T-cell (primary cell): ENCODE results near the gene SP5. TPM values are rescaled to one million over a fixed set of nuclear protein-coding genes. Genes with fewer than 3 reads are reported as not detected.

Experiments used
- ATAC-seq, 4 experiments: fragments of 200-7000 bp in 3 of 4; fragments of 150-1000 bp in 1 of 4; cut with Tn5 transposase; replicated peaks in 1 of 4; 1 replicate in 3 of 4; 2 replicates in 1 of 4; pipeline ENCODE4 v1.10.0; 2021; ENCODE audit warnings: moderate library complexity in 3 of 4, mild to moderate bottlenecking in 2 of 4, moderate number of reproducible peaks in 1 of 4
- CTCF ChIA-PET, 2 donors: fragments of 300-600 bp; sonication (Branson Sonifier 250); formaldehyde crosslinking; loops; one replicate each; lab custom pipeline; 2022; ENCODE audit warnings: antibody characterized with exemption in 2 of 2; lab: Charles Lee
- POLR2A ChIA-PET, 2 donors: fragments of 300-600 bp; sonication (Branson Sonifier 250); formaldehyde crosslinking; loops; one replicate each; lab custom pipeline; 2022; ENCODE audit warnings: antibody characterized with exemption in 2 of 2; lab: Charles Lee
- DNase-seq, 35 experiments: peaks; one replicate each; pipeline versions ENCODE4 v3.0.0 to v3.0.0-alpha.2; 2013 to 2023
- H3K27ac ChIP-seq: one replicate; pipeline ENCODE4 v1.5.1; 2013; ENCODE audit warnings: low read length
- H3K27me3 ChIP-seq, 2 experiments: replicated peaks in 1 of 2; 1 replicate in 1 of 2; 2 replicates in 1 of 2; pipeline versions ENCODE4 v1.6.1 to v1.7.0; 2013; ENCODE audit warnings: low read length in 1 of 2, mixed read lengths in 1 of 2; ENCODE audit not compliant: control insufficient read depth in 2 of 2, insufficient read depth in 2 of 2; ENCODE audit errors: extremely low read depth in 1 of 2
- H3K36me3 ChIP-seq, 2 donors: 1 replicate in 1 of 2; 2 replicates in 1 of 2; pipeline versions ENCODE4 v1.6.1 to v1.7.0; 2013; ENCODE audit warnings: low read length in 1 of 2; ENCODE audit not compliant: control insufficient read depth in 2 of 2, insufficient read depth in 1 of 2; ENCODE audit errors: extremely low read depth in 1 of 2
- H3K4me1 ChIP-seq, 2 experiments: 1 replicate in 1 of 2; 2 replicates in 1 of 2; pipeline versions ENCODE4 v1.6.1 to v1.7.0; 2013; ENCODE audit warnings: low read length in 2 of 2, mixed read lengths in 1 of 2; ENCODE audit not compliant: insufficient read depth in 2 of 2, control insufficient read depth in 1 of 2; ENCODE audit errors: extremely low read depth in 1 of 2
- H3K4me3 ChIP-seq, 2 donors: 1 replicate in 1 of 2; 2 replicates in 1 of 2; pipeline versions ENCODE4 v1.5.1 to v1.7.0; 2013; ENCODE audit warnings: mild to moderate bottlenecking in 2 of 2, low read length in 1 of 2, moderate library complexity in 1 of 2; ENCODE audit not compliant: control insufficient read depth in 1 of 2; ENCODE audit errors: extremely low read depth in 1 of 2
- H3K9me3 ChIP-seq: 2 replicates; pipeline ENCODE4 v1.7.0; 2013
- H3K27ac Mint-ChIP-seq, 2 donors: one replicate each; pipeline ENCODE4 v1.8.0; 2020 to 2021; ENCODE audit warnings: mild to moderate bottlenecking in 2 of 2, mixed read lengths in 2 of 2
- H3K27me3 Mint-ChIP-seq, 2 donors: one replicate each; pipeline ENCODE4 v1.8.0; 2021 to 2022; ENCODE audit warnings: mixed read lengths in 2 of 2
- H3K36me3 Mint-ChIP-seq: one replicate; pipeline ENCODE4 v1.8.0; 2021; ENCODE audit warnings: mixed read lengths
- H3K4me1 Mint-ChIP-seq, 3 donors: one replicate each; pipeline ENCODE4 v1.8.0; 2020 to 2022; ENCODE audit warnings: mixed read lengths in 3 of 3, mild to moderate bottlenecking in 1 of 3
- H3K4me3 Mint-ChIP-seq, 3 donors: one replicate each; pipeline ENCODE4 v1.8.0; 2020 to 2022; ENCODE audit warnings: mild to moderate bottlenecking in 3 of 3, mixed read lengths in 3 of 3, moderate library complexity in 3 of 3
- H3K9me3 Mint-ChIP-seq, 3 donors: one replicate each; pipeline ENCODE4 v1.8.0; 2020 to 2022; ENCODE audit warnings: mixed read lengths in 3 of 3
- WGBS: methylation state at CpG from one replicate; pipeline ENCODE4 v1.1.5; 2013; ENCODE audit warnings: missing lambda C conversion rate; ENCODE audit not compliant: insufficient coverage; 5-methylcytosine and 5-hydroxymethylcytosine counted together
- total RNA-seq, 35 experiments: library from RNA in 6 of 35; stranded (reverse) in 6 of 35; fragments of 120-200 nt in 1 of 35; gene quantifications; one replicate each; pipeline versions ENCODE4 v1.2.1 to v1.2.4 and lab custom pipeline; 2013 to 2026

SP5 gene
- total RNA-seq, 5 donors from 2014 or later (not counting 1 experiment from before 2014, with no cell fraction given), result not detected

GRCh38 chr2:170690640-170691039 is 24.5 kb upstream of the SP5 start:
- POLR2A ChIA-PET, result no interaction called here
- Mint-ChIP-seq H3K4me1 (no peaks in the 10 kb centered on the region), H3K27me3 (peaks cover 0 to 4% of the 10 kb centered on the region in 2 donors), H3K9me3 (no peaks in the 10 kb centered on the region), H3K36me3 (no peaks in the 10 kb centered on the region), H3K4me3 (no peak overlapping the region), H3K27ac (no peak overlapping the region)
- peaks cover 0 to 8% of the 10 kb centered on the region in 2 experiments for H3K27me3 ChIP-seq
- DNase-seq (no peak), ATAC-seq (no peak)
- H3K36me3 ChIP-seq, result no peaks in the 10 kb centered on the region
- WGBS, result 49% methylated on average over 2 of the region's 8 CpGs
- no peaks in the 10 kb centered on the region for H3K4me1 ChIP-seq
- CTCF ChIA-PET, result no interaction called here
- no peak overlapping the region for H3K4me3 ChIP-seq
- H3K27ac ChIP-seq, result no peak overlapping the region
- H3K9me3 ChIP-seq, result no peaks in the 10 kb centered on the region

GRCh38 chr2:170694316-170694715 is 20.8 kb upstream of the SP5 start:
- no peak overlapping the region for H3K27ac ChIP-seq
- no peak for ATAC-seq
- H3K4me1 ChIP-seq, result no peaks in the 10 kb centered on the region
- ChIA-PET POLR2A (no interaction called here), CTCF (interaction anchor here in 1 of 2 donors (0.7 kb wide), 1 partner anchor 32 kb away, joined by 3 read pairs; no protein-coding TSS in a partner anchor)
- Mint-ChIP-seq H3K4me1 (no peaks in the 10 kb centered on the region), H3K9me3 (no peaks in the 10 kb centered on the region), H3K27ac (no peak overlapping the region), H3K4me3 (no peak overlapping the region), H3K36me3 (no peaks in the 10 kb centered on the region), H3K27me3 (peaks cover 13 to 14% of the 10 kb centered on the region in 2 donors)
- no peaks in the 10 kb centered on the region for H3K36me3 ChIP-seq
- 69% methylated on average over 7 of the region's 11 CpGs for WGBS
- no peak overlapping the region for H3K4me3 ChIP-seq
- H3K27me3 ChIP-seq, result peaks cover 0 to 18% of the 10 kb centered on the region in 2 experiments
- H3K9me3 ChIP-seq, result no peaks in the 10 kb centered on the region
- no peak for DNase-seq

- H3K36me3 Mint-ChIP-seq, result no peaks in the 10 kb centered on the region
- no peak overlapping the region for H3K27ac ChIP-seq
- CTCF ChIA-PET, result interaction anchor here in 1 of 2 donors (0.6 kb wide), 1 partner anchor 31 kb away, joined by 4 read pairs; no protein-coding TSS in a partner anchor
- ATAC-seq, result no peak
- H3K9me3 Mint-ChIP-seq, result no peaks in the 10 kb centered on the region
- H3K27me3 ChIP-seq, result peaks cover 0 to 18% of the 10 kb centered on the region in 2 experiments
- no peak overlapping the region for H3K27ac Mint-ChIP-seq
- H3K27me3 Mint-ChIP-seq, result peaks cover 16 to 21% of the 10 kb centered on the region in 2 donors
- DNase-seq, result no peak
- no peak overlapping the region for H3K4me3 ChIP-seq
- no peak overlapping the region for H3K4me3 Mint-ChIP-seq
- 67% methylated on average over 1 of the region's 6 CpGs for WGBS
- no peaks in the 10 kb centered on the region for H3K36me3 ChIP-seq
- POLR2A ChIA-PET, result no interaction called here
- no peaks in the 10 kb centered on the region for H3K4me1 Mint-ChIP-seq
- no peaks in the 10 kb centered on the region for H3K9me3 ChIP-seq
- no peaks in the 10 kb centered on the region for H3K4me1 ChIP-seq
These were observed 19.4 kb upstream of the SP5 start for GRCh38 chr2:170695521-170696410.

GRCh38 chr2:170696948-170697347 is 18.2 kb upstream of the SP5 start:
- DNase-seq (no peak), ATAC-seq (no peak)
- no peak overlapping the region for H3K4me3 ChIP-seq
- no peaks in the 10 kb centered on the region for H3K9me3 Mint-ChIP-seq
- no peak overlapping the region for H3K4me3 Mint-ChIP-seq
- H3K4me1 ChIP-seq, result no peaks in the 10 kb centered on the region
- H3K9me3 ChIP-seq, result no peaks in the 10 kb centered on the region
- H3K27ac Mint-ChIP-seq, result no peak overlapping the region
- H3K27ac ChIP-seq, result no peak overlapping the region
- 89% methylated on average over 2 of the region's 3 CpGs for WGBS
- no peaks in the 10 kb centered on the region for H3K4me1 Mint-ChIP-seq
- CTCF ChIA-PET, result no interaction called here
- H3K36me3 Mint-ChIP-seq, result no peaks in the 10 kb centered on the region
- H3K36me3 ChIP-seq, result no peaks in the 10 kb centered on the region
- POLR2A ChIA-PET, result no interaction called here
- peaks cover 20 to 22% of the 10 kb centered on the region in 2 donors for H3K27me3 Mint-ChIP-seq
- peaks cover 0 to 17% of the 10 kb centered on the region in 2 experiments for H3K27me3 ChIP-seq

GRCh38 chr2:170701011-170701410 is 14.1 kb upstream of the SP5 start:
- Histone ChIP-seq H3K27me3 (peaks cover 0 to 19% of the 10 kb centered on the region in 2 experiments), H3K4me3 (no peak overlapping the region), H3K27ac (no peak overlapping the region), H3K9me3 (no peaks in the 10 kb centered on the region), H3K36me3 (no peaks in the 10 kb centered on the region), H3K4me1 (no peaks in the 10 kb centered on the region)
- Mint-ChIP-seq H3K27me3 (peaks cover 29 to 35% of the 10 kb centered on the region in 2 donors), H3K36me3 (no peaks in the 10 kb centered on the region), H3K4me1 (no peaks in the 10 kb centered on the region), H3K9me3 (peaks cover 0 to 5% (median 4%) of the 10 kb centered on the region in 3 donors), H3K27ac (no peak overlapping the region), H3K4me3 (no peak overlapping the region)
- no peak for DNase-seq
- WGBS, result 63% methylated on average over 2 of the region's 4 CpGs
- ChIA-PET CTCF (interaction anchor here in 1 of 2 donors (0.6 kb wide), 2 partner anchors 9 to 67 kb away, joined by 3 read pairs; no protein-coding TSS in a partner anchor), POLR2A (no interaction called here)
- ATAC-seq, result no peak

GRCh38 chr2:170703776-170704476 is 11.2 kb upstream of the SP5 start:
- no peak for ATAC-seq
- ChIA-PET CTCF (interaction anchor here in 1 of 2 donors (0.6 to 0.7 kb wide), 2 partner anchors 24 to 215 kb away, joined by 3 to 9 read pairs; no protein-coding TSS in a partner anchor), POLR2A (interaction anchor here in 1 of 2 donors (0.7 kb wide), 1 partner anchor 260 kb away, joined by 13 read pairs; no protein-coding TSS in a partner anchor)
- H3K27me3 ChIP-seq, result peaks cover 0 to 23% of the 10 kb centered on the region in 2 experiments
- Mint-ChIP-seq H3K4me3 (no peak overlapping the region), H3K4me1 (peaks cover 6 to 10% (median 6%) of the 10 kb centered on the region in 3 donors), H3K36me3 (no peaks in the 10 kb centered on the region), H3K27me3 (peaks cover 29 to 38% of the 10 kb centered on the region in 2 donors), H3K27ac (no peak overlapping the region), H3K9me3 (peaks cover 0 to 5% (median 4%) of the 10 kb centered on the region in 3 donors)
- no peaks in the 10 kb centered on the region for H3K9me3 ChIP-seq
- H3K4me3 ChIP-seq, result no peak overlapping the region
- no peak overlapping the region for H3K27ac ChIP-seq
- 84% methylated on average over 4 of the region's 4 CpGs for WGBS
- no peak for DNase-seq
- H3K36me3 ChIP-seq, result no peaks in the 10 kb centered on the region
- H3K4me1 ChIP-seq, result no peaks in the 10 kb centered on the region
